Measurements from ENCODE around the gene PDGFRB.

PDGFRB gene

GRCh38 chr5:150197476-150197875, 41.8 kb upstream of the PDGFRB start:
- TF ChIP-seq, protein P1, sequence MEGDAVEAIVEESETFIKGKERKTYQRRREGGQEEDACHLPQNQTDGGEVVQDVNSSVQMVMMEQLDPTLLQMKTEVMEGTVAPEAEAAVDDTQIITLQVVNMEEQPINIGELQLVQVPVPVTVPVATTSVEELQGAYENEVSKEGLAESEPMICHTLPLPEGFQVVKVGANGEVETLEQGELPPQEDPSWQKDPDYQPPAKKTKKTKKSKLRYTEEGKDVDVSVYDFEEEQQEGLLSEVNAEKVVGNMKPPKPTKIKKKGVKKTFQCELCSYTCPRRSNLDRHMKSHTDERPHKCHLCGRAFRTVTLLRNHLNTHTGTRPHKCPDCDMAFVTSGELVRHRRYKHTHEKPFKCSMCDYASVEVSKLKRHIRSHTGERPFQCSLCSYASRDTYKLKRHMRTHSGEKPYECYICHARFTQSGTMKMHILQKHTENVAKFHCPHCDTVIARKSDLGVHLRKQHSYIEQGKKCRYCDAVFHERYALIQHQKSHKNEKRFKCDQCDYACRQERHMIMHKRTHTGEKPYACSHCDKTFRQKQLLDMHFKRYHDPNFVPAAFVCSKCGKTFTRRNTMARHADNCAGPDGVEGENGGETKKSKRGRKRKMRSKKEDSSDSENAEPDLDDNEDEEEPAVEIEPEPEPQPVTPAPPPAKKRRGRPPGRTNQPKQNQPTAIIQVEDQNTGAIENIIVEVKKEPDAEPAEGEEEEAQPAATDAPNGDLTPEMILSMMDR (conservative IDR thresholded peaks at IDR 0.05; ENCODE audit: low read depth, low read length) = no peak

GRCh38 chr5:150196986-150197385, 41.3 kb upstream of the PDGFRB start:
- Histone ChIP-seq H3K27ac (no peak overlapping the region), H3K9ac (no peak overlapping the region), H3K4me3 (IDR thresholded peaks at IDR 0.05; ENCODE audit: insufficient read depth, low read depth, low read length) (no peak overlapping the region), H2AFZ (ENCODE audit: low read depth) (no peak overlapping the region), H3K4me1 (ENCODE audit: low read depth, poor library complexity, severe bottlenecking) (no peaks in the 10 kb centered on the region), H3K4me2 (no peak overlapping the region), H3K79me2 (ENCODE audit: insufficient read depth, low read depth) (no peaks in the 10 kb centered on the region), H3K27me3 (ENCODE audit: insufficient read depth, low read depth) (no peaks in the 10 kb centered on the region), H4K20me1 (ENCODE audit: insufficient read depth) (no peaks in the 10 kb centered on the region), H3K36me3 (ENCODE audit: insufficient read depth) (no peaks in the 10 kb centered on the region)
- TF ChIP-seq, protein P1 (conservative IDR thresholded peaks at IDR 0.05; ENCODE audit: low read depth, low read length) = no peak

More at GRCh38 chr5:150197476-150197875, 41.8 kb upstream of the PDGFRB start:
- H3K27ac ChIP-seq = no peak overlapping the region
- no peak overlapping the region for H2AFZ ChIP-seq (ENCODE audit: low read depth)
- H3K79me2 ChIP-seq (ENCODE audit: insufficient read depth, low read depth) = no peaks in the 10 kb centered on the region
- no peak overlapping the region for H3K9ac ChIP-seq
- no peak overlapping the region for H3K4me3 ChIP-seq (IDR thresholded peaks at IDR 0.05; ENCODE audit: insufficient read depth, low read depth, low read length)
- no peaks in the 10 kb centered on the region for H3K27me3 ChIP-seq (ENCODE audit: insufficient read depth, low read depth)
- H3K36me3 ChIP-seq (ENCODE audit: insufficient read depth) = no peaks in the 10 kb centered on the region
- no peaks in the 10 kb centered on the region for H3K4me1 ChIP-seq (ENCODE audit: low read depth, poor library complexity, severe bottlenecking)
- no peaks in the 10 kb centered on the region for H4K20me1 ChIP-seq (ENCODE audit: insufficient read depth)
- H3K4me2 ChIP-seq = no peak overlapping the region

DNA sequence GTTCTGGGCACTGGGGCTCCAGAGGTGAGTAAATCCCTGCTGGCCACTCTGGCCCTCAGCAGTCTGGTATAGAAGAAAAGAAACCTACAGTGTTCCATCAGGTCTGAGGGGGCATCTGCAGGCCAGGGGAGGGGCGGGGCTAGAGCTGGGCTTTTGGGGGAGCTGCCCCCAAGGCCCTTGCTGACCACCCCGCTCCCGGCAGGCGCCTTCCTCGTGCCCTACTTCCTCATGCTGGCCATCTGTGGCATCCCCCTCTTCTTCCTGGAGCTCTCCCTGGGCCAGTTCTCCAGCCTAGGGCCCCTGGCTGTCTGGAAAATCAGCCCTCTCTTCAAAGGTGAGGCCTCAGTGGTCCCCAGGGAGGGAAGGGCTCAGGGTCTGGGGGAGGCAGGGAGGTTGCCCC, 40.9 kb upstream of the PDGFRB start:
- Histone ChIP-seq H3K9ac (no peak overlapping the region), H3K27ac (no peak overlapping the region), H3K4me1 (ENCODE audit: low read depth, poor library complexity, severe bottlenecking) (no peaks in the 10 kb centered on the region), H3K4me3 (IDR thresholded peaks at IDR 0.05; ENCODE audit: insufficient read depth, low read depth, low read length) (no peak overlapping the region), H2AFZ (ENCODE audit: low read depth) (no peak overlapping the region), H3K79me2 (ENCODE audit: insufficient read depth, low read depth) (no peaks in the 10 kb centered on the region), H3K4me2 (no peak overlapping the region), H4K20me1 (ENCODE audit: insufficient read depth) (no peaks in the 10 kb centered on the region), H3K36me3 (ENCODE audit: insufficient read depth) (no peaks in the 10 kb centered on the region), H3K27me3 (ENCODE audit: insufficient read depth, low read depth) (no peaks in the 10 kb centered on the region)
- TF ChIP-seq, protein P1 (conservative IDR thresholded peaks at IDR 0.05; ENCODE audit: low read depth, low read length) = no peak

- Histone ChIP-seq H3K79me2 (ENCODE audit: insufficient read depth, low read depth) (no peaks in the 10 kb centered on the region), H3K4me1 (ENCODE audit: low read depth, poor library complexity, severe bottlenecking) (no peaks in the 10 kb centered on the region), H3K4me2 (no peak overlapping the region)
Observed at GRCh38 chr5:150195736-150196485, 40.3 kb upstream of the PDGFRB start.

More at GRCh38 chr5:150195736-150196485, 40.3 kb upstream of the PDGFRB start:
- H3K36me3 ChIP-seq (ENCODE audit: insufficient read depth) = no peaks in the 10 kb centered on the region
- H3K27ac ChIP-seq = no peak overlapping the region
- H4K20me1 ChIP-seq (ENCODE audit: insufficient read depth) = no peaks in the 10 kb centered on the region
- H3K27me3 ChIP-seq (ENCODE audit: insufficient read depth, low read depth) = no peaks in the 10 kb centered on the region
- TF ChIP-seq, protein P1 (conservative IDR thresholded peaks at IDR 0.05; ENCODE audit: low read depth, low read length) = no peak
- H2AFZ ChIP-seq (ENCODE audit: low read depth) = no peak overlapping the region
- no peak overlapping the region for H3K9ac ChIP-seq
- H3K4me3 ChIP-seq (IDR thresholded peaks at IDR 0.05; ENCODE audit: insufficient read depth, low read depth, low read length) = no peak overlapping the region
